MCF 10A (cell line): ENCODE data around the gene PAWR. TPM values are rescaled to one million over a fixed set of nuclear protein-coding genes. Genes with fewer than 3 reads are reported as not detected.
A peak's percentile ranks its signal among the peaks of the same experiment; 100 is the strongest.

Experiments
- BruUV-seq: library from RNA; stranded (reverse); fragments of 400-500 nt; replicated peaks from 2 replicates; lab custom pipeline; 2021; lab: Mats Ljungman, UMichigan
- CTCF ChIA-PET: fragments of 300-600 bp; sonication (Branson Sonifier 250); formaldehyde crosslinking; extraction: SDS; loops from one replicate; lab custom pipeline; 2021; ENCODE audit warnings: antibody characterized with exemption, inconsistent platforms; lab: Yijun Ruan, JAX
- POLR2A ChIA-PET: fragments of 300-600, 350-650 bp; sonication (Branson Sonifier 250); formaldehyde crosslinking; extraction: SDS; loops from one replicate; lab custom pipeline; 2020; ENCODE audit warnings: antibody characterized with exemption, inconsistent platforms; lab: Yijun Ruan, JAX
- DNase-seq: peaks from one replicate; pipeline ENCODE4 v3.0.0-alpha.2; 2018; ENCODE audit not compliant: unreplicated experiment
- H3K27ac Mint-ChIP-seq: one replicate; pipeline ENCODE4 v1.8.0; 2022; ENCODE audit warnings: mild to moderate bottlenecking, low read depth, mixed read lengths; ENCODE audit not compliant: unreplicated experiment
- H3K27me3 Mint-ChIP-seq: one replicate; pipeline ENCODE4 v1.8.0; 2022; ENCODE audit warnings: mixed read lengths; ENCODE audit not compliant: insufficient read depth, unreplicated experiment
- H3K36me3 Mint-ChIP-seq: one replicate; pipeline ENCODE4 v1.8.0; 2022; ENCODE audit warnings: mild to moderate bottlenecking, moderate library complexity, mixed read lengths; ENCODE audit not compliant: insufficient read depth, unreplicated experiment
- H3K4me1 Mint-ChIP-seq: one replicate; pipeline ENCODE4 v1.8.0; 2022; ENCODE audit warnings: mixed read lengths; ENCODE audit not compliant: insufficient read depth, unreplicated experiment
- H3K4me3 Mint-ChIP-seq: one replicate; pipeline ENCODE4 v1.8.0; 2022; ENCODE audit warnings: mild to moderate bottlenecking, moderate library complexity, mixed read lengths; ENCODE audit not compliant: unreplicated experiment
- H3K9me3 Mint-ChIP-seq: one replicate; pipeline ENCODE4 v1.8.0; 2022; ENCODE audit warnings: mixed read lengths; ENCODE audit not compliant: unreplicated experiment
- intact Hi-C: fragments of 100-400 bp; cut with micrococcal nuclease; formaldehyde crosslinking; loops from 2 replicates; pipeline ENCODE4 v1.14.1; 2022
- total RNA-seq: library from RNA; stranded (reverse); gene quantifications from 2 replicates; pipeline ENCODE4 v1.2.3, GENCODE V29; 2022
- TF ChIP-seq, protein P1 (sequence below): fragments of 200-600 bp; IDR thresholded peaks from one replicate; pipeline ENCODE4 v1.8.0; 2022; ENCODE audit warnings: antibody characterized with exemption, mild to moderate bottlenecking; ENCODE audit not compliant: unreplicated experiment

Gene PAWR
- total RNA-seq, 1 experiment from 2014 or later = 330 TPM

DNA sequence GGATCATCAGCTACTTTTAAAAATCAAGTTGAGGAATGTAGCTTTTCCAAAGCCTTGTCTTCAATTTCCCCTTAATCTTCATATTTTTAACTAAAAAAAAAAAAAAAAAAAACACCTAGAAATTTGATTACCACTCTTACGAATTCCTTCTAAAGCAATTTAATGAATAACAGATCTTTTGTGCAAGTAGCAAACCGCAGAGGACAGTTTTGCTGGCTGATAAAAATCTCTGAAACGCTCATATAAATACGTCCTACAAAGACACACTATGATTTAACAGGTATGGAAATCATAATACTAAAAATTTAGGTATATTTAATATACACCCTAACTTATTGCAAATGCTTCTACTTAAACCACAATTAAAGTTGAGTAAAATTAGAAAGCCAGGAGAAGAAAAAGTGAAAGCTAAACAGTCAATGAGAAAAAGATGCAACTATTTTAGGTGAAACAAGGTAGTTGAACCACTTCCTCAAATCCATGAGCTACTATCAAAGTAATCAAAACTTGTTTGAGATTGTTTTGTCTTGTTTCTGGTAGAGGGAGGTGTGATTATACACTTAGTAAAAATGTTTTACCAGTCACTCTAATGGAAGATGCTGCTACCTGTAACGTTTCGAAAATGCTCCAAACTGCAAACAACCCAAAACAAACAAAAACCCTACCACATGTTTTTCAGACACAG, 2.2 kb downstream of the PAWR start:
- H3K27ac Mint-ChIP-seq = peak overlapping the region; percentile 96
- H3K9me3 Mint-ChIP-seq = no peaks in the 10 kb centered on the region
- H3K4me1 Mint-ChIP-seq = peaks cover 40% of the 10 kb centered on the region
- H3K4me3 Mint-ChIP-seq = peak overlapping the region; percentile 87
- no peaks in the 10 kb centered on the region for H3K27me3 Mint-ChIP-seq
- peaks cover 5% of the 10 kb centered on the region for H3K36me3 Mint-ChIP-seq
- POLR2A ChIA-PET = interaction anchor here (0.7 to 11.0 kb wide), 22 partner anchors 9 to 269 kb away, joined by 3 to 103 read pairs (median 8); partner anchors contain the start of gene PPP1R12A
- intact Hi-C loops = loop anchor here (5.0 kb wide), 3 partner anchors 51 to 281 kb away; no protein-coding TSS in a partner anchor
- no peak for DNase-seq
- TF ChIP-seq, protein P1, sequence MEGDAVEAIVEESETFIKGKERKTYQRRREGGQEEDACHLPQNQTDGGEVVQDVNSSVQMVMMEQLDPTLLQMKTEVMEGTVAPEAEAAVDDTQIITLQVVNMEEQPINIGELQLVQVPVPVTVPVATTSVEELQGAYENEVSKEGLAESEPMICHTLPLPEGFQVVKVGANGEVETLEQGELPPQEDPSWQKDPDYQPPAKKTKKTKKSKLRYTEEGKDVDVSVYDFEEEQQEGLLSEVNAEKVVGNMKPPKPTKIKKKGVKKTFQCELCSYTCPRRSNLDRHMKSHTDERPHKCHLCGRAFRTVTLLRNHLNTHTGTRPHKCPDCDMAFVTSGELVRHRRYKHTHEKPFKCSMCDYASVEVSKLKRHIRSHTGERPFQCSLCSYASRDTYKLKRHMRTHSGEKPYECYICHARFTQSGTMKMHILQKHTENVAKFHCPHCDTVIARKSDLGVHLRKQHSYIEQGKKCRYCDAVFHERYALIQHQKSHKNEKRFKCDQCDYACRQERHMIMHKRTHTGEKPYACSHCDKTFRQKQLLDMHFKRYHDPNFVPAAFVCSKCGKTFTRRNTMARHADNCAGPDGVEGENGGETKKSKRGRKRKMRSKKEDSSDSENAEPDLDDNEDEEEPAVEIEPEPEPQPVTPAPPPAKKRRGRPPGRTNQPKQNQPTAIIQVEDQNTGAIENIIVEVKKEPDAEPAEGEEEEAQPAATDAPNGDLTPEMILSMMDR = no peak
- BruUV-seq = no TSS peak
- CTCF ChIA-PET = interaction anchor here (0.6 to 3.1 kb wide), 13 partner anchors 9 to 269 kb away, joined by 3 to 16 read pairs (median 4); no protein-coding TSS in a partner anchor

DNA sequence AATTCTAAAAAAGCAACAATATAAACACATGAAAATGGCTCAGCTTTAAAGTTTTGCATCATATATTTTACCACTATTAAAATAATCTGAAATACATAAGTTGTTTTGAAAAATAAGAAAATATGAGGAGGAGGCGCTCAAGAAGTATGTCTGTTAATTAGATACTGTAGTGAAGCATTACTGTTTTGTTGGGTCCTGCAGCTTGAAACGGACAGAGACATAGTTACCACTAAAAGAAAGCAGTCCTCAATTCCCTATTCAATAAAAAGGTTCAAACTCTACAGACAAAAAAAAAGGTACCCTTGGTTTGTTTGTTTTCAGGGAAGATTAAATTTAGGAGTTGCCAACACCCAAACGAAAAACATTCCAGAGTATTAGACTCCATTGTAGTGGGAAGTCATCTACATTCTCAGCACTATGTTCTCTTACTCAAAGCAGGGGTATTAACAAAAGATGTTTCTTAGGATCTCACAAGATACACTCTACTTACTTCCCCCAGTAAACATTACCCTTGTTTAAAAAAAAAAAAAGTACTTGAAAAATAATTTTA, 3.0 kb downstream of the PAWR start:
- TF ChIP-seq, protein P1 = no peak
- POLR2A ChIA-PET = interaction anchor here (0.7 to 11.0 kb wide), 20 partner anchors 12 to 268 kb away, joined by 3 to 103 read pairs (median 7); partner anchors contain the start of gene PPP1R12A

DNA sequence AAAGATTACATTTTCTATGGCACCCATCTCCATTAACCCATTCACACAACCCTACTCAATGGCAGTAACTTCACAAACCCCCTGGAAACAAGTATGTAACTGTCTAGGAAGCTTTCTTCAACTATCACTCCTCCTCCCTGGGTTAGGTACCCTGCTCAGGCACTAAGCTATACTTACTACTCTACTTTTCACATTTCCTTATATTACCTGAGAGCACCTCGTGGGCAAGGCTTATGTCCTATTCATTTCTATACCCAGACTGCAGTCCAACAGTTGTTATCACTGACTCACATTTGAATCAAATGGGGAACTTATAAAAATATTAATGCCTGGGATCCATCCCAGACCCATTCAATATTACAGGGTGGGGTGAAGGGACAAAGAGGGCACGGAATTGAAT, 4.6 kb downstream of the PAWR start:
- Mint-ChIP-seq H3K27me3 (no peaks in the 10 kb centered on the region), H3K36me3 (peaks cover 5% of the 10 kb centered on the region), H3K4me3 (peak overlapping the region; percentile 87), H3K4me1 (peaks cover 33% of the 10 kb centered on the region), H3K27ac (peak overlapping the region; percentile 96), H3K9me3 (no peaks in the 10 kb centered on the region)
- ChIA-PET CTCF (interaction anchor here (0.7 to 1.5 kb wide), 3 partner anchors 11 to 66 kb away, joined by 3 to 8 read pairs (median 3); no protein-coding TSS in a partner anchor), POLR2A (interaction anchor here (0.6 to 11.0 kb wide), 13 partner anchors 6 to 266 kb away, joined by 3 to 103 read pairs (median 12); partner anchors contain the start of genes PAWR and PPP1R12A)
- no TSS peak for BruUV-seq
- intact Hi-C loops = loop anchor here (5.0 kb wide), 3 partner anchors 49 to 279 kb away; no protein-coding TSS in a partner anchor
- DNase-seq = peak; percentile 40
- TF ChIP-seq, protein P1 = no peak

More for the DNA sequence above, 3.0 kb downstream of the PAWR start:
- H3K27me3 Mint-ChIP-seq = no peaks in the 10 kb centered on the region
- peak overlapping the region; percentile 87 for H3K4me3 Mint-ChIP-seq
- no peaks in the 10 kb centered on the region for H3K9me3 Mint-ChIP-seq
- BruUV-seq = no TSS peak
- intact Hi-C loops = loop anchor here (5.0 kb wide), 3 partner anchors 50 to 280 kb away; no protein-coding TSS in a partner anchor
- peaks cover 5% of the 10 kb centered on the region for H3K36me3 Mint-ChIP-seq
- peak; percentile 33 for DNase-seq
- peaks cover 32% of the 10 kb centered on the region for H3K4me1 Mint-ChIP-seq
- CTCF ChIA-PET = interaction anchor here (0.6 to 2.2 kb wide), 9 partner anchors 10 to 244 kb away, joined by 3 to 7 read pairs (median 4); no protein-coding TSS in a partner anchor
- H3K27ac Mint-ChIP-seq = peak overlapping the region; percentile 96
